HG02588 (cell line): ENCODE data around the gene ALDH1A1.

Experiments used
- ATAC-seq: cut with Tn5 transposase; IDR thresholded peaks from one replicate; pipeline ENCODE4 v1.9.1; 2021; ENCODE audit warnings: mild to moderate bottlenecking, moderate library complexity; ENCODE audit not compliant: unreplicated experiment

The ALDH1A1 gene

DNA sequence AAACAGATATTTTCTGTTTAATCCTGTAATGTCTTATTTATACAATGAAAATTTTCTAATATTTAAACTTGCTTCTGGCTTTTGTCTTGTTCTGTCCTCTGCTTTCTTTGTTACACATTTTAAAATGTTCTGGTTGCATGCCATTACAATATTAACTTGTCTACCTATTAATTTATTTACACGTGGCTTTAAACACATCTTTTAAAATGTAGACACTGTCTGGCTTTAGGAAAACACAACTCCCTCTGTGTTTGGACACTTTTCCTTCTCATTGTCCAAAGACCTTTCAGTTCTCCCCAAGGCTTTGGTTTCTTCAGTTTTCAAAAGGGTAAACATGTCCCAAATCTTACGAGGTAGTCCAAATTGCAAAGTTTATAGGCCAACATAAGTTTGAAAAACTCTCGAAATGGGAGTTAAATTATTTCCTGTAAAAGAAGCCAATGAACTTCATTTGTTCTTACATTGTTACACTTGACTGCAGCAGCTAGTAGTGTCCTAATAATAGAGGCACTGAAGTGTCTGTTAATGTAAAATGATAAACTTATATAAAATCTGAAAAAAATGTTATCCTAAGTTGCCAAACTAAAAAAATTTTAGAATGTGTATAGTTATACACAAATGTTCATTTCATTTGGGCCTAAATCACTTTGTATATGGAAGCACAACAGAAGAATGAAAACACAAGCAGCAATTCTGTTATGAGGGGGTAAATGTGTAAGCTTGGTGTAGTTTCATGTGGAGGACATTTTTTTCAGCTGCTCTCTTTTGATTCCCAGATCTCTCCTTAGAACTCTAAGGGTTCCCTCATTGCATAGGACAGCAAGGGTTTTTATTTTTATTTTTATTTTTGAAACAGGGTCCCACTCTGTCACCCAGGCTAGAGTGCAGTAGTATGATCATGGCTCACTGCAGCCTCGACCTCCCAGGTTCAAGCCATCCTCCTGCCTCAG lies 53.8 kb downstream of the ALDH1A1 start:
- ATAC-seq = no peak

DNA sequence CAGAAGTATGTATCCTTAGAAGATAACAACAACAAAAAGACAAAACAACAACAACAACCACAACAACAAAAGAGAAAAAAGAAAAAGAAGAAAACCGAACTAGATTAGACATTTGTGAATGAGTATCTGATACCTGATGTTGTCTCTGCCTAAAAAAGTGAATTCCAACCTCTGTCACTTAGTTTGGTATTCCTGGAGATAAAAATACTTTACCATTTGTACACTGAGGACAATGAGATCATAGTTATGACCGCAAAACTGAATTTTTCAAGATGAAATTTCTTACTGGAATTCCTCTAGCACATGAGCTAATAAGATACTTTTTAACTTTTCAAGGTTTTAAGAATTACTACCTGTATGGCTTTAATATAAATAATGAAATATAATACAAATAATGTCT lies 54.5 kb downstream of the ALDH1A1 start:
- no peak for ATAC-seq

DNA sequence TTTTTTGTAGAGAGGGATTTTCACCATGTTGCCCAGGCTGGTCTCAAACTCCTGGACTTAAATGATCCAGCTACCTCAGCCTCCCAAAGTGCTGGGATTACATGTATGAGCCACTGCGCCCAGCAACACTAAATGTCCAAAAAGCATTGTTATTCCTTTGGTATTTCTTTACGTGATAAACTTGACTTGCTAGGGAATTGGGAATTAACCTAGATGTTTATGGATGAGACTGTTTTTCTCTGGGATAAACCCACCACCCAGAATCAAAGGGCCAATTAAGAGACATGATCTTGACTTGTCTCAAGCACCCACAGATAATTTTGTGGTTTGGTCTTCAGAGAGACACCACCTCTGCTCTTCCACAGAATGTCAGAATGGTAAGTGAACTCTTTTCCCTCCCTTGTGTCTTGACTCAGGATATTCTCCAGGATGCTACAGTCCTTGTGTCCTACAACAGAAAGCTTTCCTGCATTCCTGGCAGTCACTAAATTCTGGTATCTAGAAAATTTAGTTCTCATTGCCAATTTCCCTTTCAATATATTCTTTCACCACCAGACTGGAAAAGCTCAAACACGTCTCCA lies 55.7 kb downstream of the ALDH1A1 start:
- no peak for ATAC-seq

DNA sequence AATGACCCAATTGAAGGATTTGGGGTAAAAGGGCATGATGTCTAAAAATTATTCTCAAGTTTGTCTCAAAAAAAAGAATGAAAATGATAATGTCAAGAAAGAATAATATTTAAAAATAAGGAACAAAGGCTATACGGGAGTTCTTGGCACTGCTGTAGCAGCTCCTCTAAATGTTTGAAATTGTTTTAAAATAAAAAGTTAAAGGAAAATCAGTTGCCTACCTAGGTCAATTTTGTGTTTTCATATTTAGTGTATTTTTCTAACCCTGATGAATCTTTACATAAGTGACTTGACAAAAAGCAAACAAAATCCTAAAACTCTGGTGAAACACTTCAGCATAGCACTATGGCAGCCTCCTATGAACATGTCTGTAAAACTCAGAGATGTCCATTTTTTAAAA lies 56.4 kb downstream of the ALDH1A1 start:
- ATAC-seq = no peak

DNA sequence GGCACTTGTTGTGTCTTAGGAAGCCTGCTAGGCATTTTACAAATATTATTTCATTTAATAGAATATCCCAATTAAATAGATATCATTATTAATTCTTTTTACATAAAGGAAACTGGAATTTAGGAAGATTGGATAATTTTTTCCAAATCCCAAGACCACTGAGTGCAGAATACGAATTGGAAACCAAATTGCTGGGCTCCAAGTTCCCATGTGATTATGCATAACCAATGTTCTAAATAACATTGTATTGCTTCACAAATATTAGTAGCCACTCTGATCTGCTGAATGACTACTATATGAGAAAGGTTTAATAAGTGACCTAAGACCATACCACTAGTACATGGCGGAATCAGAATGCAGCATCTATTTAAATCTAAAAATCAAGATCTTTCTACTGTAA lies 57.7 kb downstream of the ALDH1A1 start:
- ATAC-seq = no peak

DNA sequence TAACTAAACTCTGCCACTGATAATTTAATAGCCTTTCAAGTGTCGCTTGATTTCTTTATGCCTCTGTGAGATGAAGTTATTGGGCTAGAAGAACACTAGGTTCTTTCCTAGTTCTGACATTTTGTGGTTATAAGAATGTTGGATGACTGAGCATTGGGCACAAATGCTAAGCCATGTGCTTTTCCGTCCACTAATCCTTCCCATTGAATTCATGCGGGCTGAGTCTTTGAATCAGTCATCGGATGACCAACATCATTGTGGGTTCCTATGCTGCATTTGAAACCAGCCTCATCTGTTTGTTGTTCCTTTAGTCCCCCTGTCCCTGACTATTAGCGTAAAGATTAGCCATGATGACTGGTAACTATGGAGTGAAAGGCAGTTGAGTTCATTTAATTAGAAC lies 58.5 kb downstream of the ALDH1A1 start:
- ATAC-seq = no peak

DNA sequence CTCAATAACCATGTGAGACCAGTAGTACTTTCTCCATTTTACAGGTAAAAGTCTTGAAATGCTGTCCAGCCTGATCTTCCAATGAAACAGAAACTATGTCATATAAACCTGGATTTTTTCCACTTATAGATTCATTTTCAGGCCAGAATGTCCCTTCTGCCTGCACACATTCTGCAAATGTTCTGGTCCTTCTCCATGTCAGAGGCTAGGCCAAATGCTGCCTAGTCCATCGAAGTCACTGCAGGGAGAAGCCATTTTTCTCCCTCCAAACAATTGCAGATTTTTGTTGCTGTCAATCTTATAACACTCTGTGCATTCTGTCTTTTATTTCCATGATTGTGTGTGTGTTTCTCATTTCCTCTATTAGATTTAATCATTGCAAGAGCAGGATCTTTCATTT lies 59.4 kb downstream of the ALDH1A1 start:
- no peak for ATAC-seq

DNA sequence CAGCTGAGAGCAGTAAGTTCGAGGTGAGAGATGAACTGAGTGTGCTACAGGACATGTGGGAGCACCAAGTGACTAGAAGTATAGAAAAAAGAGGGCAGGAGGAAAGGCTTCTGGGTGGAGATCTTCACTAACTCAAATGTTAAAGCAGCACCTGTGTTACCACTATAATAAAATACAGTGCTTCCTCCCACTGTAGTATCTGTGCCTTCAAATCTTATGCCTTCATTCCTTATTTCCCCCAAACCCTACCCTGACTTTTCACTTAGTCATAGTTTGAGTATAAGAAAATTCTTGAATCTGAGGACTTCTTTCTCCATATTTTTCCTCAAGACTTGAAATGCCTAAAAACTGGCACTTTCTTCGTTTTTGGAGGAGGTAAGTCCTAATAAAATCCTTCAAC lies 61.8 kb downstream of the ALDH1A1 start:
- no peak for ATAC-seq

DNA sequence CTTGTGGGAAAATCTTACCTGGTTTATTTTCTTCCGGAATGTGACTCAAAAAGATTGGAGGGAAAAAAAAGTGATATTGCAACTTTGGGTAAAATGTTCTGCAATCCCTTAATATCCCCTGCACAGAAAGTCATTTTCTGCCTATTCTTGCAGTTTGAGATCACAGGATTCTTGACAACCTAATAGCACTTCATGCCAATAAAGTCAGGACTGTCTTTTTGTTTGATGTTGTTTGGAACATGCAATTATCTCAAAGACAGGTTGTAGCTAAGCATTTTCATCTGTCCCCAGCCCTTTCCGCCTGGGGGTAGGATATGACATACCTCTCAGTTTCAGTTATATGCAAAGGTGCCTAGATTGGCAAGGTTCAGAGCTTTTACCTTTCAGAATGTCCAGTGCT lies 63.9 kb downstream of the ALDH1A1 start:
- no peak for ATAC-seq

DNA sequence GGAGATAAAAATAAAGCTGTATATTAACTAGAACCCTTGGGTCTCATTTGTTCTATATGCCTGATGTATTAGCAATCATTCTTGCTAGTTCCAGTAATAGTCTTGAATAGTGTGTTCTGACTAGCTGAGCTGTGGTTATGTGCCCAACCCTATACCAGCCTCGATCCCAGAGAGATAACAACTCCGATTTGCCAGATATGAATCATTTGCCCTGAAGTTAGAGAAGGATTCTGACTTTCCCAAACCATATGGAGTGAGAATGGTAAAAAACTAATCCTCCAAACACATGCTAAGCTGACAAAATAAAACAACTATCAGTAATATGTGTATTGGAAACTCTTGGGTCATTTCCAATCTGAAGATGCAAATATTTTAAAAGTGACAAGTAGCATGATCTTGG lies 64.8 kb downstream of the ALDH1A1 start:
- no peak for ATAC-seq

DNA sequence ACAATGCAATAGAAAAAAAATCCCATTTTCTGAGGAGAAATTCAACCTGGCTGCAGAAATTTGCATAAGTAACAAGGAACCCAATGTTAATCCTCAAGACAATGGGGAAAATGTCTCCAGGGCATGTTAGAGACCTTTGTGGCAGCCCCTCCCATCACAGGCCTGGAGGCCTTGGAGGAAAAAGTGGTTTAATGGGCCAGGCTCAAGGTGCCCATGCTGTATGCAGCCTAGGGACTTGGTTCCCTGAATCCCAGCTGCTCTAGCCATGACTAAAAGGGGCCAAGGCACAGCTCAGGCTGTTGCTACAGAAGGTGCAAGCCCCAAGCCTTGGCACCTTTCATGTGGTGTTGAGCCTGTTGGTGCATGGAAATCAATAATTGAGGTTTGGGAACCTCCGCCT lies 66.5 kb downstream of the ALDH1A1 start:
- ATAC-seq = no peak

DNA sequence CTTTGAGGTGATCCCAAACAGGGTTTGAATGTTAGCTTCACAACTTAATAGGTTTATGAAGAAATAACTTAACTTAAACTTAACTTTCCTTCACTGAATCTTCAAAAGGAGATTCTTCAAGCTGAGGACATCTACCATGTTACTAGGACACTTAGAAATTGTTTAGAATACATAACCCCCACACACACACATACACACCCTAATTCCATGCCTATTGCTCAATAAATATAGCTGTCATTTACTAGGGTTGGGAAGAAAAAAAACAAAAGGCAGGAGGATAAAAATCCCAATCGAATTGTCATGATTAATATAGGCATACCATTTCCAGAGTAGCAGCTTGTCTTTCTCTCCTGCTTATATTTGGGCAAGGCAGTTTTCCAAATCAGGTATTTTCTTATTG lies 68.3 kb downstream of the ALDH1A1 start:
- no peak for ATAC-seq

DNA sequence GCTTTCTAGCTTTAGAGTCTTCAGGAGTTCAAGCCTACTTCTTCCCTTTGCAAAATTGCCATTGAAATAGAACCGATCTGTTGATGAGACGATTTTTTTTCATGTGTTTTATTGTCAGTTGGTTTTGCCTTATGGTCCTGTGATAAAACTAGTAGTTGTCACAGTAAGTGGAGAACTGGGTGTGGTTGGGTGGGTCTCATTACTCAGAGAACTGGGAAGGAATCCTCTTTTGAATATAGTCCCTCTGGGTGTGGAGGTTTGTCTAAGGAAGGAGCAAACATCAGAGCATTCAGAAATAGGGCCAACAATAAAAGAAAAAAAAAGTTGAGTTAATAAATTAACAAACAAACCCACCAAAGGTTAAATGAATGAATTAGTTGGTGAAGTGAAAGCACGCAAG lies 69.0 kb downstream of the ALDH1A1 start:
- ATAC-seq = no peak

DNA sequence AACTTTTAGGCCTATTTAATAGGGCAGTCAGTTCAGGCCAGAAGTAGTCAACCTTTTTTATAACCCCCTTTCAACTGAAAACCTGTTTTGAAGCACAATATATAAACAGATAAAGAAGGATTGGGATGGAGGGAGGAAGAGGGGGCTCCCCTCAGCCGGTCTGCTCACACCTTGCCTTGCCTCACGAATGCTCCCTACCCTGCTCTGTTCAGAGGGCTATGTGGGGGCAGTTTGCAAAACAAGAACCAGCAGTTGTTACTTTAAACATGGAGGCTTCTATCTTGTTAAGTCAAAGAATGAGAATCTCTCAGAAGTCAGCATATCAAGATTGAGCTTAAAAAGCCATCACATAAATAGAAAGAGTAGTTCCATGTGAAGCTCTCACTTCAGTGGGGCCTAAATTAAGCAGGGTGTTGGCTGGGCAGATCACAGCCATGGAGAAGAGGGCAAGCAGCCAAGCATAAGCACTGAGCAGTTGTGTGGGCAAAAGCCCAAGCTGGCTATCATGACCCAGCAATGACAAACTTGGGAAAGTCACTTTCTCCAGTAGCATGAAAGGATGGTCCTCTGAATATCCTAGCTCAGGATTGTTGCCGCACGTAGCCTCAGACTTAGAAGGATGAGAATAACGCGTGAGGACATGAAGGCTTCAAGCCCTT lies 70.6 kb downstream of the ALDH1A1 start:
- no peak for ATAC-seq

DNA sequence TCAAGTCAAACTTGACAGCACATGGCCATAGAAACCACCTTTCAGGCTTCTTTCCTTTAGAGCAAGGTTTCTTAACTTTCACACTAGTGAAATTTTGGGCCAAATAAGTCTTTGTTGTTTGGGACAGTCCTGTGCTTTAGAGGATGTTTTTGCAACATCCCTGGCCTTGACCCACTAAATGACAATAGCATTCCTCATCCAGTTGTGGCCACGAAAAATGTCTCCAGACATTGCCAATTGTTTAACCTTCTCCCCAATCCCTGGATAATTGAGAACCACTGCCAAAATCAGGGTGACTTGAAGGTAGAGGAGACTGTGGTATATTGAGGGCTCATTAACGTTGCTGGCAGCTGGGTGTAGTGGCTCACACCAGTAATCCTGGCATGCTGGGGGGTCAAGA lies 72.0 kb downstream of the ALDH1A1 start:
- no peak for ATAC-seq

DNA sequence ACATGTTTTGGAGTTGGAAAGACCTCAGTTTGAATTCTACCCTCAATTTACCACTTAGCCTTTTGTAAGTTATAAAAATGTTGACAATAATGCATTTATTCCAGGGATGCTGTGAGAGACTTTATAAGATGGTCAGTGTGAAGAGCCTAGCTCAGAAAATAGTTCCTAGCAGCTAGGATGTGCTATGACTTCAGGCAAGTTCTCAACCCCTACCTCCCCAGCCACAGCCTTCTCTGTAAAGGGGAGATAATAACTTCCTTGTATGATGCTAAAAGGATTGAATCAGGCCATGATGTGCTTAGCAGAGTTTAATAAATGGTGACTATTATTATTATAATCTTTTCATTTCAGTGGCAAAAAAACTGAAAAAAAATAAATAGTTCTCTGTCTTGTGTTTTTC lies 77.6 kb downstream of the ALDH1A1 start:
- no peak for ATAC-seq

DNA sequence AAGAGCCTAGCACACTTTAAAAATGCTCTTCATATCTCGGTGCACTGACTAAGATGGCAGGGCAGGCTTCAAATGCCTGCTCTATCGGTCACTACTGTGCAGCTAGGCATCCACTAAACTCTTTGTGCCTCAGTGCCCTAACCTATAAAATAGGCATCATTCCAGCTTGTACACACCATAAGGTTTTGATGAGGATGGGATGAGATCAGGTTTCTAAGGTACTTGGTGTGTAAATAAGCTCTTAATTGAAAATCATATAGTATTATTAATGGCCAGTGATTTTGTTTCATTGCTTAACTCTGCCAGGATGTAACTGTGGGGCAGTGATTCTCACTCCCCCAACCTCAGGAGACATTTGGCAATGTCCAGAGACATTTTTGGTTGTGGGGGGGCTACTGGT lies 78.5 kb downstream of the ALDH1A1 start:
- ATAC-seq = no peak

DNA sequence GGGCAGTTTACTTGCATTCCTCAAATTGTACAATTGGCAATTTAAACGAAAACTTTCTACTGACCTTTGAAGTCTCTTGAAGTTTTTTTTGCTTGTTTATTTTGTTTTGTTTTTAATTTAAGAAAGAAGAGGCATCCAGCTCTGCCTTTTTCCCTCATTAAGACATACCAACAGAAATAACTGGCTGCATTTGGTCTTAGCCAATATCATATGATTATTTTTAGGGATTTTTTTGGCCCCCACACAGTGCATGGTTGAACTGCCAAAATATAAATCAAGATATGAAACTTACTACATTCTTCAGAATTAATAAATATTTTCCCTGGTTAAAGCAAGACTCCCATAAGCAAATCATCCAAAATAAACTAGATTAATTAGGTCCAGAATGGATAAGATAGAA lies 79.4 kb downstream of the ALDH1A1 start:
- ATAC-seq = no peak

DNA sequence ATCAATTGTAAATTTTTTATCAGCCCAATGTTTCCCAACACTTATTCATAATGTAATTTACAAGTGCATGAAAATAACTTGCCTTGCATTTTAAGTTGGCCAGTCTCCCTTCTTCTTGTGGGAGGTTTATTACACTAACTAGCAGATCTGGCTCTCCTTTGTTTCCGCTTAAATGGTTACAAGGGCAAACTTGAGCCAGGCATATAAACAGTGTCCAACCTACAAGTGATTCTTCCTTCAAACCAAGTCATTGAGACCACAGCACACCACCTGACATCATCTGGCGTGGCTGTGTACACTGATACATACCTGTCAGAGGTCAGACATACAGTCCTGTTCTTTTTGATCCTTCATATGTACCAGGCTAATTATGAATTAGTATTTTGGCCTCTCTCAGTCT lies 80.1 kb downstream of the ALDH1A1 start:
- ATAC-seq = no peak

DNA sequence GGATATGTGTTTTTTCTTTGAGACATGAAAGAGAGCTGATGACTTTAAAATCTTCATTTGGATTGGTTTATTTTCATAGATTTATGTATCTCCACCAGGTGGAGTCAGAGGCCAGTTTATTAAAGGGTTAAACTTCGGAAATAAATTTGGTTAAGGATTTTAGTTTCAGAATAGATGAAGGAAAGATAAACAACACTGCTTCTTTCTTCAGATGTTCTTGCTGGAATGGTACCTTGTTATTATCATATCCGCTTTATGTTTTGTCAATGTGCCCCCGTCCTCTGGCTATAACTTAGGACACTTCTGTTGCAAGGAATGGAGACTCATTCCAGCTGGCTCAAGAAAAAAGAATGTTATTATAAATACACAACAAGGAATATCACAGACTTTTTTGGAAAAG lies 81.2 kb downstream of the ALDH1A1 start:
- ATAC-seq = no peak

DNA sequence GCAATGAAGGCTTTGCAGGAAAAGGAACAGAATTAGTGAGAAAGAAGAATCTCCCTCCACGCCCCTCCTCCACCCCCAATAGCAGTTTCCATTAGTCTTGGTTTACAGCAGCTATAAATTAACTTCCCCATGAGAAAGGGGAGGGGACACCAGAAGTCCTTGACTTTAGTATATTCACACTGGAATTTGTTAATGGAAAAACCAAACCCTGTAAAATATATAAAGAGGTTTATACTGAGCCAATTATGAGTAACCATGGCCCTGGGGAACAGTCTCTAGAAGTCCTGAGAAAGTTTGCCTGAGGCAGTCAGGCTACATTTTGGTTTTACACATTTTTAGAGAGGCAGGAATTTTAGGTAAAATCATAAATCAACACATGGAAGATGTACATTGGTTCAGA lies 88.5 kb downstream of the ALDH1A1 start:
- no peak for ATAC-seq

DNA sequence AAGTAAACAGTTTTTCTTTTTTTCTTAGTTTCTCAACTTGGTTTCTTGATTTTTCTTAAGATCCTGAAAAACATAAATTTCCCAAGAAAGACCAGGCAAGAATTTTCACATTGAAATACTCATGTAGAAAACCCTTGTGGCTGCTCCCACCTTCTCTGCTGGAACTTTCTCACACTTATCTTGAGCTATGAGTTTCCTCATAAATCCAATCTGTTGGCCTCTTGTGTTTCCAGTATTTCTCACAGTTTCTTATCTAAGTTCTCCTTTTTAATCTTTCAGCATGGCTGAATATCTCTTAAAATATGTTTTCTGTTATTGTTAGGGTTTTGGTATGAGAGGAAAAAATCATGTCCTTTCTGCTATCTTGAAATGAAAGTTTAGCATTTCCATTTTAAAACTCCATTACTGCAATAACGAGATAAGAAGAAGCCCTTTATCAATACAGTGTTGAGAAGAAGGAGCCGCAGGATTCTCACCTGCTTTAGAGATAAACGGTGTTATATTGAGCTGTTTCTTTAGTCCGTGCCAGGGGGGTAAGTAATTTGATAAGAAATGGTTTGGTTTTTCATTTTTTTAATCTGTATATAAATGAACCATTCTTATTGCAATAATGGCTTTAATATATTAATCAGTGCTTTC lies 89.3 kb downstream of the ALDH1A1 start:
- ATAC-seq = no peak
